H1 (cell line): ENCODE results near the gene RFX2. TPM values are rescaled to one million over a fixed set of nuclear protein-coding genes. Genes with fewer than 3 reads are reported as not detected.

Source experiments
- CHD7 ChIP-seq: fragments of 300-600 bp; sonication (generic); IDR thresholded peaks from 2 replicates; pipeline ENCODE4 v1.7.1; 2012; ENCODE audit warnings: low read length, moderate library complexity, mild to moderate bottlenecking, inconsistent platforms; ENCODE audit not compliant: insufficient replicate concordance
- NRF1 ChIP-seq: IDR thresholded peaks from 2 replicates; pipeline ENCODE4 v1.6.1; 2011; ENCODE audit warnings: mild to moderate bottlenecking, low read depth, low read length, improper control_type of control experiment
- polyA plus RNA-seq, 7 experiments: library from polyadenylated mRNA; depleted of rRNA in 3 of 7; stranded (reverse) in 5 of 7; unstranded in 2 of 7; fragments of >200 nt in 5 of 7; fragments of 200-250 nt in 2 of 7; gene quantifications; 1 replicate in 5 of 7; 2 replicates in 1 of 7; 4 replicates in 1 of 7; pipeline versions ENCODE4 v1.2.1 to v1.2.3, GENCODE V29; 2011 to 2013; ENCODE audit warnings: missing spikeins in 2 of 7, mixed read lengths in 2 of 7
- total RNA-seq: library from RNA; stranded (reverse); fragmentation: NEBNext Ultra II Directional; extraction: Animal tissue kit (Norgen Biotek cat#: 25700); gene quantifications from 2 replicates; pipeline ENCODE4 v1.2.1, GENCODE V29; 2021

Gene RFX2
- total and polyA plus RNA-seq, 2 of the 8 experiments (the other 6 are each of a cell fraction or from before 2014, with no cell fraction given): 4.8 to 5.3 TPM

- TF ChIP-seq CHD7: no peak
- no peak for TF ChIP-seq NRF1
These were observed 43.3 kb downstream of the RFX2 start (continued) for GRCh38 chr19:6066661-6067646.
